ENCODE measurements around the gene RFX7.

Gene RFX7

GRCh38 chr15:56244038-56244810, 545 bp upstream of the RFX7 start:
- DNase-seq, result peak; percentile 80

DNA sequence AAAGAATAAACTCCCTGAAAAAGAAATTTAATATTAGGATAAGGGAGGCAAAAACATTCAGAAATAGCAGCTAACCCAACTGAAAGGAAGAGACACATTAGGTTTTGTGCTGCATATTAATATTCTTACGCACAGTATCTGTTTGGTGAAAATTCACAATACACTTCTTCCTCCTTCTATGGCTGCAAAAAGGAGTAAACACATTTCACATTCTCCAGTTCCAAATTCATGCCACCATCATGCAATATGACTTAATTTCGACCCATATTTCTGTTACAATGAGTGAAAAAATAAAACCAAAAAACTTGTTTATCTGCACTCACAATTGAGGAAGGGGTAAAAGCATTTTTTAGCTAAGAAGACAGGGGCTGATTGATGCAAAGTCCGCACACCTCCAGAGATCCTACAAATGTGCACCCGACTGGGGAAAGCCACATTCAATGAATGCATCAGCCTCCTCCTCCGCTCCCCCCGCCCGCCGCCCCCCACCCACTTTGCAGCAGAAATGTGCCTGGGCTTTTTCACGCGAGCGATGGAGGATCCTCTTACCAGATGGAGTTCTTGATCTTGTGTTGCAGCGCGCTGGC, 1.0 kb downstream of the RFX7 start:
- DNase-seq, result peak; percentile 5

GRCh38 chr15:56241374-56242105, 2.1 kb downstream of the RFX7 start:
- DNase-seq, result peak; percentile 18

DNA sequence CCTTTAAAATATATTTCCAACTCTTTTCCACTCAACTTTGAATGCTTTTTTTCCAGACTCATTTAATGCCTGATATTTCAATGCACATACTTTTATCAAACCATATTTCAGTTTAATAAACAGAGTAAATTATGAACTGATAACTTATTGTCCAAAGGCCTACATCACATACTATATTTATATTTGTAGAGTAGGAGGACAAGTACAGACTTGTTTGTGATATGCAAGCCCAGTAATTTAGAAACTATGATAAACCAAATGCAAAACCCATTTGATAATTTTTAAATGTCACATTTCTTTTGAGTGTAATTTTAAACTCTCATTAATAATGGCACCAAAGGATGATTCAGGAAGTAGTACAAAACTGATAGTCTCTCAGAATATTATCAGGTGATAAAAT, 3.3 kb downstream of the RFX7 start:
- DNase-seq, result no peak

DNA sequence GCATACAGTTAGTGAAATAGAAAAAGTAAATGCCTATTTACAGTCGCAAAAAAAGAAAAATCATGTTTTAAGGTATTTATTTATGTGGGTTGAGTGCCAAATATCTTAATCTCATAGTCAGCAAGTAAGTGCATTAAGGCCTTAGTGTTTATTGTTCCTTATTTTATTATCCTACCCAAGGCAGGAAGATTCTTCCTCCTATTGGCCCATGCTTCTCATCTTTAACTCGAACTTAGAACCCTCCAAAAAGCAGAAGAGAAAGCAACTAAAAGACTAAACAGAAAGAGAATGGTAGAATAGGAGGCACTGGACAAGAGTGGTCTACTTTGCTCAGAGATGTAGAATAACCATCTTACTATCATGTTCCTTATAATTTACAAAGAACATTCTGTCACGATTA, 7.5 kb downstream of the RFX7 start:
- DNase-seq, result no peak

DNA sequence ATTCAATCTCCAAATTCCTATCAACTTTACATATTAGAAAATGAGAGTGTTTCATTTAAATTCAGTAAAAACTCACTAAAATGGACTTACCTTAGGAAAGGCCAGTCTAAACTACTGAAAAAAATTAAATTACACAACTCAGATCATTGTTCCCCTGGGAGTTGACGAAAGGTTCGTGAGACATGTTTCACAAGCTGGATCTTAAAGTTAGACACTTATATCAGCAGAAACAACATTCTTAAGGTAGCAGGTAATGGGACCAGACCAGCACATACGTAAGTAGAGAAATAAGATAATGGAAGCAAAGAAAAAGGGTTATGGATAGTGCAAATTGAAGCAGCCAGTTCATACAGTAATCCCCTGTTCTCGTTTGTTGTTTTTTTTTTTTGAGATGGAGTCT, 8.9 kb downstream of the RFX7 start:
- DNase-seq, result no peak

DNA sequence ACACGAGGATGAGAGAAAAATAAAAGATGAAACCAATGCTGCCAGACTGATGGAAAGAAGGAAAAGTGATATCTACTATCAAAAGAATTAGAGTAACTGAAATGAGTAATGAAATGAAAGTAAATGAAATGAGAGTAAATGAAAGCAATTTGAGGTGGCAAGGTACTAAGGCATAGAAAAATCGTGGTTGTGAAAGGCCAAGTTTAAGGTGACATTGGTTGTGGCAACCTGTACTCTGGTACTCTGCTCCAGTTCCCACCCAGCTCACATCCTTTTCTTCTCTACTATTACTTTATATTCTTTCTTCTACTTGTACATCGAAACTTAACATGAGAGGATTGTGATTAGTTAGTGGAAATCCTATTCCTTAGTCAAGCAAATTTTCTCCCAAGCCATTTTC, 10.1 kb downstream of the RFX7 start:
- no peak for DNase-seq

DNA sequence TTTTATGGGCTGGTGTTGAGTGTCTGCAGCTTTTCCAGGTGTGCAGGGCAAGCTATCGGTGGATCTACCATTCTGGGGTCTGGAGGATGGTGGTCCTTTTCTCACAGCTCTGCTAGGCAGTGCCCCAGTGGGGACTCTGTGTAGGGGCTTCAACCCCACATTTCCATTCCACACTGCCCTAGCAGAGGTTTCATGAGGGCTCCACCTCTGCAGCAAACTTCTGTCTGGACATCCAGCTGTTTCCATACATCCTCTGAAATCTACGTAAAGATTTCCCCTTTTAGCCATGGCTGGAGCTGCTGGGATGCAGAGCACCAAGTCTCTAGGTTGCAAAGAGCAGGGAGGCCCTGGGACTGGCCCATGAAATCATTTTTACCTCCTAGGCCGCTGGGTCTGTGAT, 11.6 kb downstream of the RFX7 start:
- DNase-seq, result no peak

GRCh38 chr15:56228854-56229253, 14.8 kb downstream of the RFX7 start:
- no peak for DNase-seq

GRCh38 chr15:56228352-56228751, 15.3 kb downstream of the RFX7 start:
- DNase-seq, result no peak

DNA sequence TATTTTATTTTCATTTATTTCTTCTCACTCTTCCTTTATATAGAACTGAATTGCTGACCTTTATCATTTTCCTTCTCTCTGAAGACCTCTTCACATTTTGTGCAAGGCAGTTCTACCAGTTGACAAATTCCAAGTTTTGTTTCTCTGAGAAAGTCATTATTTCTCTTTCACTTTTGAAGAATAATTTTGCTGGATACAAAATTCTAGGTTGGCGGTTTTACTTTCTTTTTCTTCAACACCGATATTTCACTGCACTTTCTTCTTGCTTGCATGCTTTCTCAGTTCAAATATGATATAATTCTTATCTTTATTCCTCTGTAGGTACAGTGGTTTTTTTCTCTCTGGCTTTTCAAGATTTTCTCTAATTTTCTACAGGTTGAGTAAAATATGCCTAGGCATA, 15.9 kb downstream of the RFX7 start:
- no peak for DNase-seq

DNA sequence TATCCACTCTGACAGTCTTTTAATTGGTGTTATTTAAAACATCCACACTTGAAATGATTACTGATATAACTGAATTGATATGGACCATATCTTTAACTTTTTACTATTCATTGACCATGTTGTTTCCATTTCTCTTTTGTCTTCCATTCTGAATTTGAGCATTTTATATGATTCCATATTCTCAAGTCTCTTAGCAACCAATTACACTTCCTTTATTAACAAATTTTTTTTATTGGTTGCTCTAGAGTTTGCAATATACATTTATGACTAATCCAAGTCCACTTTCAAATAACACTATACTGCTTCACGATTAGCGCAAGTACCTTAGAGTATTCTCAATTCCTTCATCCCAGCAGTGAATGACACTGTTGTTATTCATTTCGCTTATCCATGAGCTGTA, 16.4 kb downstream of the RFX7 start:
- DNase-seq, result no peak

GRCh38 chr15:56225520-56225919, 18.2 kb downstream of the RFX7 start:
- DNase-seq, result no peak

GRCh38 chr15:56222302-56222701, 21.4 kb downstream of the RFX7 start:
- DNase-seq, result no peak

DNA sequence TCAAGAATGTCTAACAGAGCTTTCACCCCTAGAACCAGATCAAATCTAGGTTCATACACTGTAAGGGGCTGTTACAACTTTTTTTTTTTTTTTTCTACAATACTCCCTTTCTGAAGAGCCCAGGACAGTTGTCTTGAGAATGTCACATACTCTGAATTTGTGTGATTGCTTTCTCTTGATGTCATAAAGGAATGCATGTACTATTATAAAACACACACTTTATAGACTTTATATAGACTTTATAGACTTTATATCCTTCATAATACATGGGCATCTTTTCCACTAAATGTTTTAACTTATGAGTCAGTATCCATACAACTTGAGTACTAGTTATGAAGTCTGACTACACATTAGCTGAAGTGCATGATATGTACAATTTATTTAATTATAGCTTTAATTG, 26.3 kb downstream of the RFX7 start:
- no peak for DNase-seq

GRCh38 chr15:56215769-56216168, 27.9 kb downstream of the RFX7 start:
- peak; percentile 6 for DNase-seq

GRCh38 chr15:56211960-56212550, 31.6 kb downstream of the RFX7 start:
- no peak for DNase-seq

DNA sequence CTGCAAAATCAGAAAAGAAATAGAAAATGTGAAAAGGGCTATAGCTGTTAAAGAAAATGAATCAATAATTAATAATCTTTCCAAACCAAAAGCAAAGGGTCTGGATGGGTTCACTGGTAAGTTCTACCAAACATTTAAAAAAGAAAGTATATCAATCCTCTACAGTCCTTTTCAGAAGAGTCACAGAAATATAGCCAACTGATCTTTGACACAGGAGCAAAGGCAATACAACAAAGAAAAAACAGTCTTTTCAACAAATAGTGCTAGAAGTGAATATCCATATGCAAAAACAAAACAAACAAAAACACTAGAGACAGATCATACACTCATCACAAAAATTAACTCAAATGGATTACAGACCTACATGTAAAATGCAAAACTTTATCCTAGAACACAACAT, 32.6 kb downstream of the RFX7 start:
- no peak for DNase-seq

GRCh38 chr15:56208641-56209155, 35.0 kb downstream of the RFX7 start:
- peak; percentile 31 for DNase-seq

DNA sequence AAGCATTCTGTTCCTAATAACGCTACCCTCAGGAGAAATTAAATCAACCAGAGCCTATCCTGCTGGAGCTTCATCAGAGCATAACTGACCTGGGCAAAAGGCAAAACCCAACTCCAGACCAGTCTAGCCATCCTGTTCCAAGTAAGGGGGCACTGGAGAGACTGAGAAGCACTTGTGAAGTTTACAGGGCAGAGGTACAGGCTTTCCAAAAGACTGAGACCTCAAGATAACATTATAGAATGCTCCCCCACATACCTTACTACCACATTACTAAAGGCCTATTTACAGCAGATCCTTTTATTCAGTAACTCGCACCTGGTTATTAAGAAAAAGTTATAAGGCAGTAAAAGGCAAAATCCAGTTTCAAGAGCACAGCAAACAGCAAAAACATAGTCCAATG, 35.5 kb downstream of the RFX7 start:
- DNase-seq, result no peak

DNA sequence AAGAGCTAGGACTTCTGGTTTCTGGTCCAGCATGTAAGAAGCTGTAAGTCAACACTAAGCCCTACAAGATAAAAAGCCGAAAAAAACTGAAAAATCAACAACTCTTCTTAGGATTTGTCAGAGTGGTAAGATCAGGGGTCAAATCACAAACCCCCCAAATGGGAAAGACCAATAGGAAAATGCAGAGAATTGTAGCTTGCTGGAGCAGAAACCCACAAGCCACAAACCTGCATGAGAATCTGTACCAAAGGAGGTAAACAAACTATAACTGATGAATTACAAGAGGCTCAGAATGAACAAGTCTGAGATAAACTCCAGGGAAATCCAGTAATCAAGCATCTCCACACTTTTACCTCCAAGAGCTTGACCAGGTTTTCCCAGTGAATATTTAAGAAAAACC, 36.0 kb downstream of the RFX7 start:
- DNase-seq, result no peak

DNA sequence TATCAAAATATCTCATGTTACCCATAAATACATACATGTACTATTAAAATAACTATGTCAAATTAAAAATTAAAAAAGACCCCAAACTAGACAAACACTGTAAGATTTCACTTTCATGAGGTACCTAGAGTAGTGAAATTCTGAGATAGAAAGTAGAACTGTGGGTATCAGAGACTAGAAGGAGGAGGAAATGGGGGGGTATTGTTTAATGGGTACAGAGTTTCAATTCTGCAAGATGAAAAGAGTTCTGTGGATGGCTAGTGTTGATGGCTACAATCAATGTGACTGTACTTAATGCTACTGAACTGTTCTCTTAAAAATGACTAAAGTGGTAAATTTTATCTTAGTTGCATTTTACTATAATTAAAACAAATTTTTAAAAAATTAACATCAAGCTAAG, 36.6 kb downstream of the RFX7 start:
- DNase-seq, result no peak

- no peak for DNase-seq
These were observed 38.4 kb downstream of the RFX7 start for GRCh38 chr15:56205061-56205876.
